GM13977 (cell line): ENCODE measurements around the gene SLC45A1.
"Not testable (repeated sequence)": the region's sequence is repeated elsewhere in the genome, so short reads cannot be mapped to it uniquely, and the experiment has no call there.

ENCODE experiments used
- DNase-seq: peaks from one replicate; pipeline ENCODE4 v3.0.0; 2012; ENCODE audit warnings: low spot score
- CTCF ChIP-seq: IDR thresholded peaks from 2 replicates; pipeline ENCODE4 v1.5.1; 2012; ENCODE audit warnings: mild to moderate bottlenecking, control low read depth; ENCODE audit not compliant: insufficient read depth; ENCODE audit errors: extremely low read depth, missing control alignments
- in situ Hi-C: fragments of 300-500 bp; cut with MboI; formaldehyde crosslinking; loops from one replicate; pipeline ENCODE4 v1.12.0; 2022; ENCODE audit warnings: low sequenced_read_pairs, low pct_unique_long_range_greater_than_20kb, mixed read lengths, inconsistent platforms; ENCODE audit not compliant: unreplicated experiment

SLC45A1 gene

GRCh38 chr1:8378178-8378577 is 60.3 kb downstream of the SLC45A1 start:
- no peak for DNase-seq
- no peak for TF ChIP-seq CTCF
- in situ Hi-C loops = no loop called here

- in situ Hi-C loops = no loop called here
- DNase-seq = no peak
Measured at GRCh38 chr1:8378981-8379470, 61.1 kb downstream of the SLC45A1 start.

GRCh38 chr1:8379513-8380186 is 61.7 kb downstream of the SLC45A1 start:
- no peak for TF ChIP-seq CTCF
- in situ Hi-C loops = no loop called here
- DNase-seq = no peak

More at GRCh38 chr1:8378981-8379470, 61.1 kb downstream of the SLC45A1 start:
- TF ChIP-seq CTCF = no peak

- DNase-seq, in situ Hi-C loops: not testable (repeated sequence)
Measured at GRCh38 chr1:8380310-8380709, 62.4 kb downstream of the SLC45A1 start.

GRCh38 chr1:8381618-8382017 is 63.7 kb downstream of the SLC45A1 start:
- in situ Hi-C loops = no loop called here
- DNase-seq = no peak
- TF ChIP-seq CTCF = no peak

- TF ChIP-seq CTCF = no peak
- no peak for DNase-seq
- in situ Hi-C loops = no loop called here
Measured at GRCh38 chr1:8382051-8382505, 64.2 kb downstream of the SLC45A1 start.

GRCh38 chr1:8382608-8383505 is 64.9 kb downstream of the SLC45A1 start:
- DNase-seq = no peak
- TF ChIP-seq CTCF = no peak
- in situ Hi-C loops = no loop called here
